Gastroesophageal sphincter (tissue), 4 donors: ENCODE results near the gene SLC38A11. TPM values are rescaled to one million over a fixed set of nuclear protein-coding genes. Genes with fewer than 3 reads are reported as not detected.

Experiments used
- ATAC-seq: fragments of 150-250 bp; one replicate; pipeline ENCODE4 v1.9.1; 2016; ENCODE audit warnings: mild to moderate bottlenecking, moderate library complexity
- H3K27ac ChIP-seq, 4 donors: fragments of 200-600 bp; sonication (generic) in 3 of 4; 1 replicate in 3 of 4; 2 replicates in 1 of 4; pipeline ENCODE4 v1.5.1; 2016 to 2019
- H3K27me3 ChIP-seq: fragments of 200-600 bp; sonication (generic); one replicate; pipeline ENCODE4 v1.5.1; 2019
- H3K36me3 ChIP-seq, 2 donors: fragments of 200-600 bp; sonication (generic); one replicate each; pipeline ENCODE4 v1.5.1; 2019; ENCODE audit warnings: control low read depth in 1 of 2
- H3K4me1 ChIP-seq, 3 donors: fragments of 200-600 bp; sonication (generic); 1 replicate in 2 of 3; 2 replicates in 1 of 3; pipeline ENCODE4 v1.5.1; 2016 to 2019; ENCODE audit warnings: control low read depth in 2 of 3
- H3K4me3 ChIP-seq, 2 donors: fragments of 200-600 bp; sonication (generic); one replicate each; pipeline ENCODE4 v1.5.1; 2019; ENCODE audit warnings: mild to moderate bottlenecking in 1 of 2, moderate library complexity in 1 of 2
- H3K9me3 ChIP-seq, 3 donors: fragments of 200-600 bp; sonication (generic); one replicate each; pipeline ENCODE4 v1.5.1; 2017 to 2019; ENCODE audit warnings: control low read depth in 2 of 3
- CTCF ChIP-seq, 4 experiments: fragments of 200-600 bp in 2 of 4; fragments of 450-650 bp in 2 of 4; sonication (generic) in 1 of 4; IDR thresholded peaks; one replicate each; pipeline ENCODE4 v1.5.1; 2017 to 2019; ENCODE audit warnings: antibody characterized with exemption in 4 of 4, mild to moderate bottlenecking in 2 of 4, moderate library complexity in 2 of 4
- EP300 ChIP-seq: sonication (generic); formaldehyde crosslinking; IDR thresholded peaks from one replicate; pipeline ENCODE4 v1.6.1; 2017; ENCODE audit warnings: antibody characterized with exemption, mild to moderate bottlenecking
- POLR2A ChIP-seq, 2 donors: fragments of 450-650 bp; IDR thresholded peaks; one replicate each; pipeline ENCODE4 v1.6.1; 2017; ENCODE audit warnings: antibody characterized with exemption in 2 of 2, mild to moderate bottlenecking in 2 of 2, moderate library complexity in 1 of 2
- POLR2AphosphoS5 ChIP-seq: sonication (generic); formaldehyde crosslinking; IDR thresholded peaks from one replicate; pipeline ENCODE4 v1.6.1; 2017; ENCODE audit warnings: antibody characterized with exemption
- WGBS, 2 donors: methylation state at CpG; one replicate each; pipeline ENCODE4 v1.1.5; 2018; ENCODE audit warnings: low coverage in 1 of 2; 5-methylcytosine and 5-hydroxymethylcytosine counted together
- total RNA-seq, 4 donors: library from RNA; depleted of rRNA; stranded (reverse); fragments of >200 nt; gene quantifications; one replicate each; pipeline ENCODE4 v1.1.0, GENCODE V29; 2016

SLC38A11 gene
- total RNA-seq, 4 donors from 2014 or later: 0.49 to 11.7 (median 2.7) TPM

- Histone ChIP-seq H3K4me1 (peaks cover 0 to 22% (median 6%) of the 10 kb centered on the region in 3 donors), H3K9me3 (no peaks in the 10 kb centered on the region), H3K36me3 (no peaks in the 10 kb centered on the region), H3K4me3 (no peak overlapping the region), H3K27me3 (no peaks in the 10 kb centered on the region), H3K27ac (no peak overlapping the region)
- ATAC-seq: no peak
- TF ChIP-seq EP300 (no peak), CTCF (IDR thresholded peaks at IDR 0.05) (no peak), POLR2A (IDR thresholded peaks at IDR 0.05) (no peak), POLR2AphosphoS5 (no peak)
- WGBS, 2 donors: 94 to 96% methylated on average over 4 to 10 of the region's 10 CpGs
These were observed 79.8 kb downstream of the SLC38A11 start for GRCh38 chr2:164875334-164876205.

GRCh38 chr2:164873210-164873908 is 82.0 kb downstream of the SLC38A11 start:
- 80% methylated on average over 7 to 8 of the region's 9 CpGs for WGBS, 2 donors
- H3K36me3 ChIP-seq: no peaks in the 10 kb centered on the region
- no peaks in the 10 kb centered on the region for H3K9me3 ChIP-seq
- no peak overlapping the region for H3K27ac ChIP-seq
- TF ChIP-seq POLR2AphosphoS5 (no peak), POLR2A (IDR thresholded peaks at IDR 0.05) (no peak), EP300 (no peak), CTCF (IDR thresholded peaks at IDR 0.05) (no peak)
- H3K27me3 ChIP-seq: no peaks in the 10 kb centered on the region
- no peak for ATAC-seq
- no peak overlapping the region for H3K4me3 ChIP-seq
- peaks cover 0 to 8% (median under 1%) of the 10 kb centered on the region in 3 donors for H3K4me1 ChIP-seq

- no peaks in the 10 kb centered on the region for H3K9me3 ChIP-seq
- no peak overlapping the region for H3K4me3 ChIP-seq
- H3K4me1 ChIP-seq: peaks cover 0 to 8% (median 0%) of the 10 kb centered on the region in 3 donors
- no peaks in the 10 kb centered on the region for H3K36me3 ChIP-seq
- H3K27ac ChIP-seq: no peak overlapping the region
- no peak for ATAC-seq
- TF ChIP-seq POLR2A (IDR thresholded peaks at IDR 0.05) (no peak), CTCF (IDR thresholded peaks at IDR 0.05) (no peak), POLR2AphosphoS5 (no peak), EP300 (no peak)
- WGBS, 2 donors: no CpG with 5 or more reads among the region's 2 CpGs
- H3K27me3 ChIP-seq: no peaks in the 10 kb centered on the region
These were observed 83.9 kb downstream of the SLC38A11 start for GRCh38 chr2:164871404-164871803.

GRCh38 chr2:164869420-164869772 is 85.9 kb downstream of the SLC38A11 start:
- no peaks in the 10 kb centered on the region for H3K27me3 ChIP-seq
- H3K27ac ChIP-seq: no peak overlapping the region
- ATAC-seq: no peak

More at GRCh38 chr2:164869420-164869772, 85.9 kb downstream of the SLC38A11 start:
- no peaks in the 10 kb centered on the region for H3K36me3 ChIP-seq
- peaks cover 0 to 8% (median 0%) of the 10 kb centered on the region in 3 donors for H3K4me1 ChIP-seq
- no peak for TF ChIP-seq POLR2A (IDR thresholded peaks at IDR 0.05)
- no peak for TF ChIP-seq CTCF (IDR thresholded peaks at IDR 0.05)
- no peak for TF ChIP-seq POLR2AphosphoS5
- no peak for TF ChIP-seq EP300
- no peaks in the 10 kb centered on the region for H3K9me3 ChIP-seq
- H3K4me3 ChIP-seq: no peak overlapping the region
